B cell (primary cell): Measurements from ENCODE around the gene CCL22. TPM values are rescaled to one million over a fixed set of nuclear protein-coding genes. Genes with fewer than 3 reads are reported as not detected.

Experiments used
- ATAC-seq: fragments of 200-7000 bp; cut with Tn5 transposase; one replicate; pipeline ENCODE4 v1.10.0; 2021; ENCODE audit warnings: low read depth, mild to moderate bottlenecking, moderate number of reproducible peaks, moderate library complexity
- CTCF ChIA-PET: fragments of 350-600 bp; sonication (Branson Sonifier 250); formaldehyde crosslinking; loops from one replicate; lab custom pipeline; 2021; ENCODE audit warnings: antibody characterized with exemption, inconsistent platforms; lab: Charles Lee
- POLR2A ChIA-PET: fragments of 350-600 bp; sonication (Branson Sonifier 250); formaldehyde crosslinking; loops from one replicate; lab custom pipeline; 2021; ENCODE audit warnings: antibody characterized with exemption; lab: Charles Lee
- DNase-seq: peaks from one replicate; pipeline ENCODE4 v3.0.0; 2013
- H2AFZ ChIP-seq: 2 replicates; pipeline ENCODE4 v1.6.1; 2012; ENCODE audit warnings: mild to moderate bottlenecking, low read depth, low read length; ENCODE audit not compliant: insufficient read depth, poor library complexity, severe bottlenecking
- H3K27ac ChIP-seq, 2 donors: 1 replicate in 1 of 2; 2 replicates in 1 of 2; pipeline ENCODE4 v1.5.1; 2012 to 2013; ENCODE audit warnings: low read length in 2 of 2, mild to moderate bottlenecking in 2 of 2, moderate library complexity in 1 of 2
- H3K27me3 ChIP-seq, 4 experiments: fragments of 200-600 bp in 1 of 4; sonication (generic) in 1 of 4; replicated peaks in 1 of 4; 1 replicate in 2 of 4; 2 replicates in 2 of 4; pipeline versions ENCODE4 v1.6.1 to v1.7.0; 2013 to 2016; ENCODE audit warnings: low read length in 3 of 4, mild to moderate bottlenecking in 2 of 4, mixed read lengths in 1 of 4, moderate library complexity in 1 of 4; ENCODE audit not compliant: insufficient read depth in 4 of 4, control insufficient read depth in 3 of 4; ENCODE audit errors: control extremely low read depth in 1 of 4
- H3K36me3 ChIP-seq, 2 experiments: replicated peaks in 1 of 2; 1 replicate in 1 of 2; 2 replicates in 1 of 2; pipeline versions ENCODE4 v1.6.1 to v1.7.1; 2013; ENCODE audit warnings: low read length in 1 of 2; ENCODE audit not compliant: insufficient read depth in 2 of 2, control insufficient read depth in 1 of 2; ENCODE audit errors: control extremely low read depth in 1 of 2, extremely low read depth in 1 of 2
- H3K4me1 ChIP-seq, 2 donors: fragments of 200-600 bp in 1 of 2; sonication (generic) in 1 of 2; 1 replicate in 1 of 2; 2 replicates in 1 of 2; pipeline versions ENCODE4 v1.5.1 to v1.6.1; 2013 to 2017; ENCODE audit warnings: low read length in 2 of 2; ENCODE audit not compliant: control insufficient read depth in 2 of 2, insufficient read depth in 2 of 2
- H3K4me2 ChIP-seq: replicated peaks from 2 replicates; pipeline ENCODE3; 2012; ENCODE audit warnings: mild to moderate bottlenecking, low read depth, low read length; ENCODE audit not compliant: poor library complexity, severe bottlenecking
- H3K4me3 ChIP-seq, 5 experiments: fragments of 200-600 bp in 1 of 5; sonication (generic) in 1 of 5; 1 replicate in 3 of 5; 2 replicates in 2 of 5; pipeline versions ENCODE4 v1.5.1 to v1.7.0; 2011 to 2016; ENCODE audit warnings: low read length in 4 of 5, mild to moderate bottlenecking in 4 of 5, low read depth in 2 of 5, control low read depth in 1 of 5, moderate library complexity in 1 of 5; ENCODE audit not compliant: insufficient read depth in 1 of 5; ENCODE audit errors: control extremely low read depth in 1 of 5, extremely low read depth in 1 of 5
- H3K79me2 ChIP-seq: fragments of 200-600 bp; sonication (generic); one replicate; pipeline ENCODE4 v1.6.0; 2016; ENCODE audit warnings: low read length; ENCODE audit not compliant: control insufficient read depth, insufficient read depth
- H3K9ac ChIP-seq: fragments of 200-600 bp; sonication (generic); 2 replicates; pipeline ENCODE4 v1.6.1; 2017; ENCODE audit warnings: mild to moderate bottlenecking, low read length, moderate library complexity
- H3K9me3 ChIP-seq, 3 donors: one replicate each; pipeline versions ENCODE4 v1.6.1 to v1.7.1; 2013; ENCODE audit warnings: low read length in 2 of 3; ENCODE audit not compliant: control insufficient read depth in 2 of 3, insufficient read depth in 1 of 3; ENCODE audit errors: control extremely low read depth in 1 of 3
- H4K20me1 ChIP-seq: 2 replicates; pipeline ENCODE4 v1.6.0; 2012; ENCODE audit warnings: mild to moderate bottlenecking, low read length; ENCODE audit not compliant: insufficient read depth, control insufficient read depth, poor library complexity, severe bottlenecking
- H3K27ac Mint-ChIP-seq: one replicate; pipeline ENCODE4 v1.8.0; 2021; ENCODE audit warnings: mixed read lengths
- H3K27me3 Mint-ChIP-seq: one replicate; pipeline ENCODE4 v1.8.0; 2021; ENCODE audit warnings: mixed read lengths
- H3K4me1 Mint-ChIP-seq: one replicate; pipeline ENCODE4 v1.8.0; 2021; ENCODE audit warnings: mixed read lengths
- H3K4me3 Mint-ChIP-seq: one replicate; pipeline ENCODE4 v1.8.0; 2021; ENCODE audit warnings: mixed read lengths
- H3K9me3 Mint-ChIP-seq: one replicate; pipeline ENCODE4 v1.8.0; 2022; ENCODE audit warnings: mixed read lengths; ENCODE audit not compliant: insufficient read depth
- CTCF ChIP-seq: fragments of 200-600 bp; IDR thresholded peaks from one replicate; pipeline ENCODE4 v1.8.0; 2022; ENCODE audit warnings: antibody characterized with exemption, mild to moderate bottlenecking
- EZH2 ChIP-seq: IDR thresholded peaks from 2 replicates; pipeline ENCODE4 v1.6.1; 2012; ENCODE audit warnings: borderline replicate concordance, low read depth, mild to moderate bottlenecking, moderate library complexity, low read length; ENCODE audit not compliant: insufficient read depth, poor library complexity, severe bottlenecking
- WGBS: methylation state at CpG from one replicate; pipeline ENCODE4 v1.1.5; 2013; ENCODE audit warnings: missing lambda C conversion rate; ENCODE audit not compliant: insufficient coverage; 5-methylcytosine and 5-hydroxymethylcytosine counted together
- intact Hi-C: fragments of 100-400 bp; cut with micrococcal nuclease; formaldehyde crosslinking; loops from one replicate; pipeline ENCODE4 v1.10.0; 2022
- polyA plus RNA-seq: library from polyadenylated mRNA; depleted of rRNA; stranded (reverse); fragments of >200 nt; gene quantifications from 2 replicates; pipeline ENCODE4 v1.2.3, GENCODE V29; 2012
- total RNA-seq, 2 donors: library from RNA; stranded (reverse); fragments of 120-200 nt in 1 of 2; gene quantifications; 1 replicate in 1 of 2; 2 replicates in 1 of 2; pipeline versions ENCODE4 v1.2.3 to v1.2.4, GENCODE V29; 2013 to 2022

The CCL22 gene
- total and polyA plus RNA-seq, 2 donors (not counting 1 experiment from before 2014, with no cell fraction given): 0.04 to 91.5 TPM

GRCh38 chr16:57376313-57376818 lies 17.8 kb downstream of the CCL22 start:
- 100% methylated on average over 3 of the region's 3 CpGs for WGBS
- peak overlapping the region; percentile 3 for H3K27ac Mint-ChIP-seq

More at GRCh38 chr16:57376313-57376818, 17.8 kb downstream of the CCL22 start:
- CTCF ChIA-PET: no interaction called here
- Histone ChIP-seq H2AFZ (no peak overlapping the region), H3K79me2 (no peaks in the 10 kb centered on the region), H3K27ac (no peak overlapping the region), H3K9me3 (no peaks in the 10 kb centered on the region), H3K36me3 (no peaks in the 10 kb centered on the region), H3K4me2 (no peak overlapping the region), H4K20me1 (no peaks in the 10 kb centered on the region), H3K4me1 (peaks cover 17 to 22% of the 10 kb centered on the region in 2 donors), H3K4me3 (no peak overlapping the region), H3K27me3 (peaks cover 0 to 5% (median 1%) of the 10 kb centered on the region in 4 experiments), H3K9ac (no peak overlapping the region)
- Mint-ChIP-seq H3K4me1 (peaks cover 24% of the 10 kb centered on the region), H3K27me3 (no peaks in the 10 kb centered on the region), H3K9me3 (no peaks in the 10 kb centered on the region), H3K4me3 (no peak overlapping the region)
- intact Hi-C loops: no loop called here
- DNase-seq: no peak
- TF ChIP-seq CTCF (no peak), EZH2 (no peak)
- POLR2A ChIA-PET: interaction anchor here (0.7 kb wide), 1 partner anchor 12 kb away, joined by 3 read pairs; no protein-coding TSS in a partner anchor
- no peak for ATAC-seq
